ENCODE results near the gene ZNF576. TPM values are rescaled to one million over a fixed set of nuclear protein-coding genes. Genes with fewer than 3 reads are reported as not detected.

Gene ZNF576
- total and polyA plus RNA-seq, 2 donors (not counting 3 experiments of a cell fraction or from before 2014, with no cell fraction given): 19.5 to 27.7 TPM

DNA sequence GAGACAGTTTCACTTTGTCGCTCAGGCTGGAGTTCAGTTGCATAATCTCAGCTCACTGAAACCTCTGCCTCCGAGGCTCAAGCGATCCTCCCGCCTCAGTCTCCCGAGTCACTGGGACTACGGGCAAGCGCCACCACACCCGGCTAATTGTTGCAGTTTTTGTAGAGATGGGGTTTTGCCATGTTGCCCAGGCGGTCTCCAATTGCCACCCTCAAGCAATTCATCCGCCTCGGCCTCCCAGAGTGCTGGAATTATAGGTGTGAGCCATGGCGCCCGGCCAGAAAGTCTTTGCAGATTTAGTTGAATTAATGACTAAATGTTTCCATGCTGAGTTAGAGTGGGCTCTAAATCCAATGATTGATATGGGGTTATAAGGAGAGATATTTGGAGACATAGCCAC, 47.8 kb downstream of the ZNF576 start:
- POLR2A ChIA-PET: no interaction called here
- Histone ChIP-seq H2AFZ (ENCODE audit: low read depth, low read length) (no peak overlapping the region), H3K4me1 (ENCODE audit: control insufficient read depth, extremely low read depth, insufficient read depth, low read length) (peaks cover 7% of the 10 kb centered on the region), H3K36me3 (ENCODE audit: control insufficient read depth in 2 of 2, extremely low read depth in 1 of 2, insufficient read depth in 2 of 2, low read length in 2 of 2) (peaks cover 2% of the 10 kb centered on the region in 2 experiments), H3K27ac (ENCODE audit: insufficient read depth, low read depth, low read length) (no peak overlapping the region), H3K27me3 (ENCODE audit: control insufficient read depth in 2 of 2, insufficient read depth in 2 of 2, low read length in 2 of 2) (peaks cover 5 to 8% of the 10 kb centered on the region in 2 experiments), H3K4me2 (ENCODE audit: insufficient read depth, low read length) (no peak overlapping the region), H4K20me1 (replicated peaks; ENCODE audit: control insufficient read depth, extremely low read depth, insufficient read depth, low read length) (no peaks in the 10 kb centered on the region), H3K9me1 (replicated peaks; ENCODE audit: control insufficient read depth, extremely low read depth, insufficient read depth, low read length) (no peaks in the 10 kb centered on the region), H3K9me3 (replicated peaks; ENCODE audit: control insufficient read depth, insufficient read depth, low read length) (no peaks in the 10 kb centered on the region), H3K79me2 (ENCODE audit: control insufficient read depth, insufficient read depth, low read length) (no peaks in the 10 kb centered on the region), H3K4me3 (replicated peaks in 1 of 3; ENCODE audit: insufficient read depth in 1 of 3, low read depth in 1 of 3, low read length in 3 of 3) (no peak overlapping the region), H3K9ac (replicated peaks; ENCODE audit: extremely low read depth, insufficient read depth, low read length) (no peak overlapping the region)
- CTCF ChIA-PET: no interaction called here
- dilution Hi-C loops (cut with MboI; ENCODE audit: extremely low pct_ligation_motif_present, low sequenced_read_pairs) (no loop called here), intact Hi-C loops (cut with micrococcal nuclease) (no loop called here)
- no peak for TF ChIP-seq EZH2 (IDR thresholded peaks at IDR 0.05; ENCODE audit: borderline replicate concordance, low read depth, low read length, severe bottlenecking)
- TF ChIP-seq JUN (IDR thresholded peaks at IDR 0.05; ENCODE audit: borderline replicate concordance, insufficient read depth, insufficient read length, low read depth): no peak
- TF ChIP-seq MYC (IDR thresholded peaks at IDR 0.05; ENCODE audit: low read depth, low read length): no peak
- no peak for TF ChIP-seq FOS (IDR thresholded peaks at IDR 0.05; ENCODE audit: borderline replicate concordance, insufficient read depth, low read length)
- TF ChIP-seq, protein P1, sequence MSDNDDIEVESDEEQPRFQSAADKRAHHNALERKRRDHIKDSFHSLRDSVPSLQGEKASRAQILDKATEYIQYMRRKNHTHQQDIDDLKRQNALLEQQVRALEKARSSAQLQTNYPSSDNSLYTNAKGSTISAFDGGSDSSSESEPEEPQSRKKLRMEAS (IDR thresholded peaks at IDR 0.05; ENCODE audit: insufficient read depth, insufficient read length): no peak
- no peak for TF ChIP-seq POLR2A (IDR thresholded peaks at IDR 0.05; ENCODE audit: low read depth, low read length)
- TF ChIP-seq, protein P2, sequence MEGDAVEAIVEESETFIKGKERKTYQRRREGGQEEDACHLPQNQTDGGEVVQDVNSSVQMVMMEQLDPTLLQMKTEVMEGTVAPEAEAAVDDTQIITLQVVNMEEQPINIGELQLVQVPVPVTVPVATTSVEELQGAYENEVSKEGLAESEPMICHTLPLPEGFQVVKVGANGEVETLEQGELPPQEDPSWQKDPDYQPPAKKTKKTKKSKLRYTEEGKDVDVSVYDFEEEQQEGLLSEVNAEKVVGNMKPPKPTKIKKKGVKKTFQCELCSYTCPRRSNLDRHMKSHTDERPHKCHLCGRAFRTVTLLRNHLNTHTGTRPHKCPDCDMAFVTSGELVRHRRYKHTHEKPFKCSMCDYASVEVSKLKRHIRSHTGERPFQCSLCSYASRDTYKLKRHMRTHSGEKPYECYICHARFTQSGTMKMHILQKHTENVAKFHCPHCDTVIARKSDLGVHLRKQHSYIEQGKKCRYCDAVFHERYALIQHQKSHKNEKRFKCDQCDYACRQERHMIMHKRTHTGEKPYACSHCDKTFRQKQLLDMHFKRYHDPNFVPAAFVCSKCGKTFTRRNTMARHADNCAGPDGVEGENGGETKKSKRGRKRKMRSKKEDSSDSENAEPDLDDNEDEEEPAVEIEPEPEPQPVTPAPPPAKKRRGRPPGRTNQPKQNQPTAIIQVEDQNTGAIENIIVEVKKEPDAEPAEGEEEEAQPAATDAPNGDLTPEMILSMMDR (IDR thresholded peaks at IDR 0.05; ENCODE audit: extremely low read depth in 1 of 2, insufficient read depth in 1 of 2, low read depth in 1 of 2, low read length in 2 of 2): no peak
- no peak for TF ChIP-seq GATA2 (IDR thresholded peaks at IDR 0.05; ENCODE audit: insufficient read depth, insufficient read length, low read depth, low read length)
- TF ChIP-seq POLR2AphosphoS5 (IDR thresholded peaks at IDR 0.05; ENCODE audit: insufficient read depth, low read depth, low read length): no peak
- no peak for FAIRE-seq
- DNase-seq (ENCODE audit: low read depth, low spot score): no peak
- BruUV-seq (replicated peaks): no TSS peak

All from endothelial cell of umbilical vein (primary cell).